ENCODE measurements around the gene AEBP2.
"Not testable (repeated sequence)": the region's sequence is repeated elsewhere in the genome, so short reads cannot be mapped to it uniquely, and the experiment has no call there.

Gene AEBP2

GRCh38 chr12:19397534-19397933 lies 41.8 kb upstream of the AEBP2 start:
- Histone ChIP-seq H3K79me2 (ENCODE audit: insufficient read depth, low read depth) (no peaks in the 10 kb centered on the region), H4K20me1 (ENCODE audit: insufficient read depth) (no peaks in the 10 kb centered on the region), H3K27ac (no peak overlapping the region), H3K4me3 (IDR thresholded peaks at IDR 0.05; ENCODE audit: insufficient read depth, low read depth, low read length) (no peak overlapping the region), H3K4me1 (ENCODE audit: low read depth, poor library complexity, severe bottlenecking) (no peaks in the 10 kb centered on the region), H2AFZ (ENCODE audit: low read depth) (no peak overlapping the region), H3K27me3 (ENCODE audit: insufficient read depth, low read depth) (no peaks in the 10 kb centered on the region), H3K36me3 (ENCODE audit: insufficient read depth) (no peaks in the 10 kb centered on the region), H3K9ac (no peak overlapping the region), H3K4me2 (no peak overlapping the region)
- TF ChIP-seq, protein P1, sequence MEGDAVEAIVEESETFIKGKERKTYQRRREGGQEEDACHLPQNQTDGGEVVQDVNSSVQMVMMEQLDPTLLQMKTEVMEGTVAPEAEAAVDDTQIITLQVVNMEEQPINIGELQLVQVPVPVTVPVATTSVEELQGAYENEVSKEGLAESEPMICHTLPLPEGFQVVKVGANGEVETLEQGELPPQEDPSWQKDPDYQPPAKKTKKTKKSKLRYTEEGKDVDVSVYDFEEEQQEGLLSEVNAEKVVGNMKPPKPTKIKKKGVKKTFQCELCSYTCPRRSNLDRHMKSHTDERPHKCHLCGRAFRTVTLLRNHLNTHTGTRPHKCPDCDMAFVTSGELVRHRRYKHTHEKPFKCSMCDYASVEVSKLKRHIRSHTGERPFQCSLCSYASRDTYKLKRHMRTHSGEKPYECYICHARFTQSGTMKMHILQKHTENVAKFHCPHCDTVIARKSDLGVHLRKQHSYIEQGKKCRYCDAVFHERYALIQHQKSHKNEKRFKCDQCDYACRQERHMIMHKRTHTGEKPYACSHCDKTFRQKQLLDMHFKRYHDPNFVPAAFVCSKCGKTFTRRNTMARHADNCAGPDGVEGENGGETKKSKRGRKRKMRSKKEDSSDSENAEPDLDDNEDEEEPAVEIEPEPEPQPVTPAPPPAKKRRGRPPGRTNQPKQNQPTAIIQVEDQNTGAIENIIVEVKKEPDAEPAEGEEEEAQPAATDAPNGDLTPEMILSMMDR (conservative IDR thresholded peaks at IDR 0.05; ENCODE audit: low read depth, low read length): no peak

DNA sequence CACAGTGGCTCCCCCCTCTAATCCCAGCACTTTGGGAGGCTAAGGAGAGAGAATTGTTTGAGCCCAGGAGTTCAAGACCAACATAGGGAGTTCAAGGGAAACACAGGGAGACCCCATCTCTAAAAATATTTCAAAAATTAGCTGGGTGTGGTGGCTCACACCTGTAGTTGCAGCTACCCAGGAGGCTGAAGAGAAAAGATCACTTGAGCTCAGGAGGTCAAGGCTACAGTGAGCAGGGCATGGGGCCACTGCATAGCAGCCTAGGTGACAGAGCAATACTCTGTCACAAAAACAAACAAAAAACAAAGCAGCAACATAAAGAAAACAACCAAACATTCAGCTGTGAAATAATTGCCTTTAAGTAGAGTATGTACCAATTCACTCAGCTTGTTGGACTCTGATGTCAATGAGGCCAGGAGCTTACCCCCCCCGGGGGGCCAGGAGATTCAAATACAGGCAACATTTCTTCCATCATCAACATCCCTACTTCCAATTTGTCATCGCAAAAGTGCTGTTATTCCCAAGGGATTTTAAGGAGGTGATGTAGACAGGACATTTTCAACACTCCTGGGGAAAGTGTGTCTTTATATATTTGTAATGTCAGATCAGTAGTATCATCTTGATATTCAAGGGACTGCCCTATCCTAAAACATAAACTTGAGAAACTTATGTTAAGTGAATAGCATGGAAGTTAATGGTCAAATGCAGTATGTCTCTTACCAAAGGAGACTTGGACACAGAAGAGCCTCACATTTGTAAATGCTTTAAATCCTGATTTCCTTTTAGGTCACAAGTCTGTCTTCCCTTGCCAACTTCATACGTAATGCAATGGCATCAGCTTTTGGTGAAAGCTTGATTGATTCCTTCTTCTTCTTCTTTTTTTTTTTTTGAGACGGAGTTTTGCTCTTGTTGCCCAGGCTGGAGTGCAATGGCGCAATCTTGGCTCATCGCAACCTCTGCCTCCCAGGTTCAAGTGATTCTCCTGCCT lies 40.6 kb upstream of the AEBP2 start:
- H3K36me3 ChIP-seq (ENCODE audit: insufficient read depth): no peaks in the 10 kb centered on the region
- no peaks in the 10 kb centered on the region for H3K79me2 ChIP-seq (ENCODE audit: insufficient read depth, low read depth)
- no peaks in the 10 kb centered on the region for H4K20me1 ChIP-seq (ENCODE audit: insufficient read depth)
- no peak overlapping the region for H2AFZ ChIP-seq (ENCODE audit: low read depth)
- no peak overlapping the region for H3K27ac ChIP-seq
- H3K4me3 ChIP-seq (IDR thresholded peaks at IDR 0.05; ENCODE audit: insufficient read depth, low read depth, low read length): no peak overlapping the region
- H3K4me1 ChIP-seq (ENCODE audit: low read depth, poor library complexity, severe bottlenecking): no peaks in the 10 kb centered on the region
- no peak overlapping the region for H3K9ac ChIP-seq
- TF ChIP-seq, protein P1 (conservative IDR thresholded peaks at IDR 0.05; ENCODE audit: low read depth, low read length): no peak
- no peaks in the 10 kb centered on the region for H3K27me3 ChIP-seq (ENCODE audit: insufficient read depth, low read depth)
- H3K4me2 ChIP-seq: no peak overlapping the region

GRCh38 chr12:19400649-19401285 lies 38.5 kb upstream of the AEBP2 start:
- H3K4me1 ChIP-seq (ENCODE audit: low read depth, poor library complexity, severe bottlenecking); H2AFZ ChIP-seq (ENCODE audit: low read depth); H3K36me3 ChIP-seq (ENCODE audit: insufficient read depth); H4K20me1 ChIP-seq (ENCODE audit: insufficient read depth); H3K27me3 ChIP-seq (ENCODE audit: insufficient read depth, low read depth); H3K4me3 ChIP-seq (IDR thresholded peaks at IDR 0.05; ENCODE audit: insufficient read depth, low read depth, low read length); H3K27ac ChIP-seq; H3K79me2 ChIP-seq (ENCODE audit: insufficient read depth, low read depth); H3K4me2 ChIP-seq; H3K9ac ChIP-seq: not testable (repeated sequence)

- H3K4me3 ChIP-seq (IDR thresholded peaks at IDR 0.05; ENCODE audit: insufficient read depth, low read depth, low read length): no peak overlapping the region
- no peaks in the 10 kb centered on the region for H3K4me1 ChIP-seq (ENCODE audit: low read depth, poor library complexity, severe bottlenecking)
- H3K36me3 ChIP-seq (ENCODE audit: insufficient read depth): no peaks in the 10 kb centered on the region
- H2AFZ ChIP-seq (ENCODE audit: low read depth): no peak overlapping the region
- no peak overlapping the region for H3K27ac ChIP-seq
- H3K9ac ChIP-seq: no peak overlapping the region
- no peaks in the 10 kb centered on the region for H4K20me1 ChIP-seq (ENCODE audit: insufficient read depth)
- no peaks in the 10 kb centered on the region for H3K27me3 ChIP-seq (ENCODE audit: insufficient read depth, low read depth)
- no peaks in the 10 kb centered on the region for H3K79me2 ChIP-seq (ENCODE audit: insufficient read depth, low read depth)
- TF ChIP-seq, protein P1 (conservative IDR thresholded peaks at IDR 0.05; ENCODE audit: low read depth, low read length): no peak
- no peak overlapping the region for H3K4me2 ChIP-seq
Observed at GRCh38 chr12:19402211-19402610, 37.1 kb upstream of the AEBP2 start.
